GM12891 (cell line): ENCODE measurements around the gene PCDHA6.
"Not testable (repeated sequence)": the region's sequence is repeated elsewhere in the genome, so short reads cannot be mapped to it uniquely, and the experiment has no call there.

Experiments used
- POLR2A ChIP-seq: IDR thresholded peaks from 2 replicates; pipeline ENCODE4 v1.6.1; 2011; ENCODE audit warnings: low read depth, low read length, control low read depth
- POLR2AphosphoS5 ChIP-seq: IDR thresholded peaks from 2 replicates; pipeline ENCODE4 v1.6.1; 2011; ENCODE audit warnings: low read depth, low read length, control low read depth
- SPI1 ChIP-seq: IDR thresholded peaks from 2 replicates; pipeline ENCODE4 v1.6.1; 2011; ENCODE audit warnings: low read depth, low read length, control low read depth
- TAF1 ChIP-seq: IDR thresholded peaks from 2 replicates; pipeline ENCODE4 v1.6.1; 2011; ENCODE audit warnings: low read depth, low read length, control low read depth

GRCh38 chr5:140822969-140823368 is 4.8 kb upstream of the PCDHA6 start:
- TF ChIP-seq POLR2A, TAF1, POLR2AphosphoS5, SPI1: not testable (repeated sequence)
